Measurements from ENCODE around the gene HOXD4.
A peak's percentile ranks its signal among the peaks of the same experiment; 100 is the strongest.

Gene HOXD4

DNA sequence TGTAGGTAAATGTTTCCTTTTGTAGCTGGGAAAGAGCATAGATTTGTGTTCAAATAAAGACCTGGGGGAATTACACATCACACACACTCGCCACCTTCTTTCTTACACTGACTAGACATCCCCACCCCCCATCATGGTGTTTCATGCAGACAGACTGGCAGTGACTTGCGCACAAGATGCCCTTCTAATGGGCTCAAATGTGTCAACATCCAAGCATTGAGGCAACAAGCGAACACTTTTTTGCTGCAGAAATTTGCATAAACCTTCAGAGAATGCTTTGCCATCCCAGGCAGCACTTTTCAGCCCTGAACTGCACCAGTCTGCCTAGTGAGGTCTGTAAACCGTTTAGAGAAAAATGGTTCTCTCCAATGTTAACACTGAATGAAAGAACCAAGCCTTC is 17.3 kb upstream of the HOXD4 start:
- H3K4me3 ChIP-seq (ENCODE audit: low read length) = no peak overlapping the region
- TF ChIP-seq, protein P1, sequence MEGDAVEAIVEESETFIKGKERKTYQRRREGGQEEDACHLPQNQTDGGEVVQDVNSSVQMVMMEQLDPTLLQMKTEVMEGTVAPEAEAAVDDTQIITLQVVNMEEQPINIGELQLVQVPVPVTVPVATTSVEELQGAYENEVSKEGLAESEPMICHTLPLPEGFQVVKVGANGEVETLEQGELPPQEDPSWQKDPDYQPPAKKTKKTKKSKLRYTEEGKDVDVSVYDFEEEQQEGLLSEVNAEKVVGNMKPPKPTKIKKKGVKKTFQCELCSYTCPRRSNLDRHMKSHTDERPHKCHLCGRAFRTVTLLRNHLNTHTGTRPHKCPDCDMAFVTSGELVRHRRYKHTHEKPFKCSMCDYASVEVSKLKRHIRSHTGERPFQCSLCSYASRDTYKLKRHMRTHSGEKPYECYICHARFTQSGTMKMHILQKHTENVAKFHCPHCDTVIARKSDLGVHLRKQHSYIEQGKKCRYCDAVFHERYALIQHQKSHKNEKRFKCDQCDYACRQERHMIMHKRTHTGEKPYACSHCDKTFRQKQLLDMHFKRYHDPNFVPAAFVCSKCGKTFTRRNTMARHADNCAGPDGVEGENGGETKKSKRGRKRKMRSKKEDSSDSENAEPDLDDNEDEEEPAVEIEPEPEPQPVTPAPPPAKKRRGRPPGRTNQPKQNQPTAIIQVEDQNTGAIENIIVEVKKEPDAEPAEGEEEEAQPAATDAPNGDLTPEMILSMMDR (conservative IDR thresholded peaks at IDR 0.05; ENCODE audit: low read length) = no peak
- DNase-seq (ENCODE audit: low read depth) = no peak

DNA sequence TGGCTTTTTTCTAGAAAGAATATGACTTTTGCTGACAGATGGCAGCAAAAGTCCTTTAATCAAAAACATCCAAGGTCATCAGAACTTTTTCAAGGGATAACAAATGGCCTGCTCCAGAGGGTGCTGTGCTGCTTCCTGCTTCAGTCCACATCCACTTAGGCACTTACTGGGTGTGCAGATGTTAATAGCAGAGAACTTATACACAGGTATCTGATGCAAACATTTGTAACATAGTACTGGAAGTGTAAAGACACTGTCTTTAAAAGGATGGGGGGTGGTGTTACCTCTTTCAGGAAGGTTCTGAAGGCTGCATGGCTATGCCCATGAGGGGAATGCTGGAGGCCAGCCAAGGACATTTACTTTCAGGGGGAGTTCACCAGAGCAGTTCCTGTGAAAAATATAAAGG is 16.3 kb upstream of the HOXD4 start:
- peak overlapping the region; percentile 80 for H3K4me3 ChIP-seq (ENCODE audit: low read length)
- TF ChIP-seq, protein P1 (conservative IDR thresholded peaks at IDR 0.05; ENCODE audit: low read length) = peak; percentile 36; the same call in 1 of the 2 replicates
- DNase-seq (ENCODE audit: low read depth) = peak; percentile 74

DNA sequence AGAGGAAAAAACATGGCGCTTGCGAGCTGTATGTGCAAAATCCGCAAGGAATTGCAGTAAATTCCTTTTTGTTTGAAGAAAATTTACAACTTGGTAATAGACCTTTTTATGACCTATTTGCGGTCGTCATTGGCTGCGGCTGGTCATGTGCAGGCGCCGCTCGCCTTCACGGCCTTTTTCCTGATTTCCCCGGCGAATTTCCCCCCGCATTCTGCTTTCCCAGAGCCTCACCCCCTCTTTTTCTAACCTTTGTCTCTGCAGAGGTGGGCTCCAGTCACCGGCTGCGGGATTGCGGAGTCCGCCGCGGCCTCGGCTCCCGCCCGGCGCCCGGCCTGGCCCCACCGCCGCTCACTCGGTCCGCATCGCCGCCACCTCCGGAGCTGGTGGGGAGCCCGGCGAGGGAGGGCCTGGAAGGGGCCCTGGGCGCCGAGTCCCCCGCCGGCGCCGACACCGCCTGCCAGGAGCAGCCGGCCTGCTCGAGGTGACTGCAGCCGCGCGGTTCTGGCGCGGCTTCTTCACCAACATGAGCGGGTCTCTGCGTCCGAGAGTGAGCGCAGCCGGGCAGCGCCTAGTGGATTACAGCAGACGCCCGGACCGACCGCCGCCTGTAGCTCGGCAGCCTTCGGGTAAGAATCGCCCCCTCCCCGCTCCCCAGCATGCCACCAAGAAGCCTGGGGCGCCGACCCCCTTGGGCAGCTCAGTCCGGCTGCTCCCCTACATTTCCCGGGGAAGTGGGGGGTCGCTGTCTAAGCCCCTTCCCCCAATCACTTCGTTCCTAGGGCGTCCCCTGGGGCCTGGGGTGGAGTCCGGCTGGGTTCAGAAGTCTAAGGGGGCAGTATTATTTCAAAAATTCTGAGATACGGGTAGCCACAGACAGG is 14.7 kb upstream of the HOXD4 start:
- TF ChIP-seq, protein P1 (conservative IDR thresholded peaks at IDR 0.05; ENCODE audit: low read length) = no peak
- H3K4me3 ChIP-seq (ENCODE audit: low read length) = peak overlapping the region; percentile 80
- DNase-seq (ENCODE audit: low read depth) = peak; percentile 85

DNA sequence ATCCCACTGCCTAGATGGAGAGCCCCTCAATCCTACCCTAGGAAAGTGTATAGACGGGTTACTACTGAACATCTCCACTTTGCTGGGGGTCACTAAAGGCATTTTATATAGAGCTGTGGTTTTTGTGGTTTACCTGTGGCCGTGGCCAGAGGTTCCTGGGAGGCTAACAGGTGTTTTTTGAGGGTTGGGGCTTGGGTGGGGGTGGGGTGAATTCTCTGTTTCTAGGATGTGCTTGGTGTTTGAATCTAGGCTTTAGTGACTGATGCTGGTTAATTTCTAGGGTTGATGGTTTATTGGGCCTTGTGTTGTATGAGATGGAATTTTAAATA is 14.1 kb upstream of the HOXD4 start:
- TF ChIP-seq, protein P1 (conservative IDR thresholded peaks at IDR 0.05; ENCODE audit: low read length) = no peak
- H3K4me3 ChIP-seq (ENCODE audit: low read length) = peak overlapping the region; percentile 80
- no peak for DNase-seq (ENCODE audit: low read depth)

DNA sequence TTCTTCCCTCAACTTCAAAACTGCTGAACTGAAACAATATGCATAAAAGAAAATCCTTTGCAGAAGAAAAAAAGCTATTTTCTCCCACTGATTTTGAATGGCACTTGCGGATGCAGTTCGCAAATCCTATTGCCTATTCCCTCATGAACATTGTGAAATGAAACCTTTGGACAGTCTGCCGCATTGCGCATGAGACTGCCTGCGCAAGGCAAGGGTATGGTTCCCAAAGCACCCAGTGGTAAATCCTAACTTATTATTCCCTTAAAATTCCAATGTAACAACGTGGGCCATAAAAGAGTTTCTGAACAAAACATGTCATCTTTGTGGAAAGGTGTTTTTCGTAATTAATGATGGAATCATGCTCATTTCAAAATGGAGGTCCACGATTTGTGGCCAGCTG is 13.4 kb upstream of the HOXD4 start:
- peak; percentile 58 for DNase-seq (ENCODE audit: low read depth)
- H3K4me3 ChIP-seq (ENCODE audit: low read length) = peak overlapping the region; percentile 80
- TF ChIP-seq, protein P1 (conservative IDR thresholded peaks at IDR 0.05; ENCODE audit: low read length) = no peak

DNA sequence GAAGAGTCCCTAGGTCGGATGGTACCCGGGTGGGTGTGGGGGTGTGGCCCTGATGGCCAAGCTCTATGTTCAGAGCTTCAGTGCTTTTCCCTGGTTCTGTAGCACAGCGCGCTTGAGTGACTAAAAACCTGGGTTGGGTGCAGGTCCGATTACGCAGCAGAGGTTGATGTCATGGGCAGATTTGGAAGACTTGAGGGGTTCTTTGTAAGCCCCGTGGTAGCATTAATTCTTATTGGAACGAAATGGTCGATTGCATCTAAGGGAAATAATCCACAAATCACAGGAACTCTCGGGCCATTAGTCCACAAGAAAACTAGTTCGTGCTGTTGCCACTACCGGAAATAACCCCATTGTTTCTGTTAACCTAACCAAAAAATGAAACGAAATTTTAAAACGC is 12.8 kb upstream of the HOXD4 start:
- peak; percentile 36 for DNase-seq (ENCODE audit: low read depth)
- H3K4me3 ChIP-seq (ENCODE audit: low read length) = peak overlapping the region; percentile 80
- TF ChIP-seq, protein P1 (conservative IDR thresholded peaks at IDR 0.05; ENCODE audit: low read length) = no peak

All from AG10803 (cell line).